Smooth muscle cell (in vitro differentiated cells): ENCODE data around the gene KRT28. TPM values are rescaled to one million over a fixed set of nuclear protein-coding genes. Genes with fewer than 3 reads are reported as not detected.

Experiments
- DNase-seq: peaks from one replicate; lab custom pipeline; 2025; ENCODE audit not compliant: unreplicated experiment; lab: John Stamatoyannopoulos, UW
- H2AFZ ChIP-seq: fragments of 200-600 bp; sonication (generic); 2 replicates; pipeline ENCODE4 v1.6.0; 2016; ENCODE audit warnings: antibody characterized with exemption, low read depth, mild to moderate bottlenecking
- H3F3A ChIP-seq: fragments of 200-600 bp; sonication (generic); 2 replicates; pipeline ENCODE4 v1.6.0; 2017; ENCODE audit warnings: antibody characterized with exemption, low read depth
- H3K27ac ChIP-seq: fragments of 200-600 bp; sonication (generic); 2 replicates; pipeline ENCODE4 v1.5.1; 2016; ENCODE audit warnings: low read depth, mild to moderate bottlenecking
- H3K27me3 ChIP-seq: fragments of 200-600 bp; sonication (generic); 2 replicates; pipeline ENCODE4 v1.6.1; 2016; ENCODE audit warnings: low read depth, mild to moderate bottlenecking
- H3K36me3 ChIP-seq: fragments of 200-600 bp; sonication (generic); 2 replicates; pipeline ENCODE4 v1.5.1; 2016; ENCODE audit warnings: low read depth
- H3K4me1 ChIP-seq: fragments of 200-600 bp; sonication (generic); 2 replicates; pipeline ENCODE4 v1.5.1; 2016; ENCODE audit warnings: low read depth
- H3K4me2 ChIP-seq: fragments of 200-600 bp; sonication (generic); 2 replicates; pipeline ENCODE4 v1.6.0; 2016; ENCODE audit warnings: mild to moderate bottlenecking
- H3K4me3 ChIP-seq: fragments of 200-600 bp; sonication (generic); 2 replicates; pipeline ENCODE4 v1.5.1; 2016; ENCODE audit warnings: mild to moderate bottlenecking
- H3K79me2 ChIP-seq: fragments of 200-600 bp; sonication (generic); 2 replicates; pipeline ENCODE4 v1.6.0; 2016; ENCODE audit warnings: low read depth, mild to moderate bottlenecking
- H3K9ac ChIP-seq: fragments of 200-600 bp; sonication (generic); 2 replicates; pipeline ENCODE4 v1.6.0; 2016; ENCODE audit warnings: low read depth
- H3K9me3 ChIP-seq: fragments of 200-600 bp; sonication (generic); replicated peaks from 2 replicates; pipeline ENCODE4 v1.5.1; 2016; ENCODE audit warnings: low read depth
- H4K20me1 ChIP-seq: fragments of 200-600 bp; sonication (generic); 2 replicates; pipeline ENCODE4 v1.6.0; 2016; ENCODE audit warnings: low read depth
- WGBS: methylation state at CpG from one replicate; pipeline ENCODE4 v1.1.7; 2016; ENCODE audit warnings: low lambda C conversion rate; 5-methylcytosine and 5-hydroxymethylcytosine counted together
- polyA plus RNA-seq: library from polyadenylated mRNA; unstranded; fragments of >200 nt; fragmentation: Nextera tagmentation; extraction: Ambion mirVana; gene quantifications from 2 replicates; pipeline ENCODE4 v1.2.1, GENCODE V29; 2016
- total RNA-seq: library from RNA; depleted of rRNA; stranded (reverse); fragments of >200 nt; gene quantifications from 2 replicates; pipeline ENCODE4 v1.2.3, GENCODE V29; 2014
- TF ChIP-seq, protein P1 (sequence below): fragments of 200-600 bp; sonication (generic); IDR thresholded peaks from 2 replicates; pipeline ENCODE4 v1.5.1; 2017; ENCODE audit warnings: borderline replicate concordance, mild to moderate bottlenecking, antibody characterized with exemption; ENCODE audit not compliant: insufficient read depth, poor library complexity, severe bottlenecking

The KRT28 gene
- not detected in 2 replicates for total RNA-seq
- polyA plus RNA-seq: not detected in 2 replicates

DNA sequence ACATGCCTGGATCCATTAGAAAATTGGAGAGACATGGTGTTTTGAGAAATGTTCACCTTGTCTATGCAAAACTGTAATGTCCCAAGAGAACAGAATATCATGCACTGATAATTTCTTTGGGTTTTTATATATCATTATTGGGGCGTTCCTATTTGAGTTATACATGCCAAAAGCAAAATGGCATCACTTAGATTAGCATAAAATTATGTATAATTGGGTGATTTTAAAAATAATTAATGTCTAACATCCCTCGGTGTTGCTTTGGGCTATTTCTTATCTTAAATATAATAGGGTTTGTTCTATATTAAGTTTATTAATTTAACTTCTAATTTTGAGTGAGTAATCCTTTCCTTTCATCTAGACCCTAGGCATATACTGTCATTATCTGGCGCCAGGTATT, at the start of gene KRT28:
Gene KRT28, minus strand, starts transcription at position 101 of the 400 bp plus-strand sequence. Its CDS starts 66 bp downstream, at position 35.
- Histone ChIP-seq H3K79me2 (no peaks in the 10 kb centered on the region), H2AFZ (no peak within 1 kb of the TSS), H3K4me1 (no peaks in the 10 kb centered on the region), H3K27me3 (peaks cover 70% of the 10 kb centered on the region), H3K4me2 (no peak within 1 kb of the TSS), H3K9ac (no peak within 1 kb of the TSS), H3K27ac (no peak within 1 kb of the TSS), H3K36me3 (no peaks in the 10 kb centered on the region), H4K20me1 (no peaks in the 10 kb centered on the region), H3F3A (no peaks in the 10 kb centered on the region), H3K9me3 (no peaks in the 10 kb centered on the region), H3K4me3 (no peak within 1 kb of the TSS)
- TF ChIP-seq, protein P1, sequence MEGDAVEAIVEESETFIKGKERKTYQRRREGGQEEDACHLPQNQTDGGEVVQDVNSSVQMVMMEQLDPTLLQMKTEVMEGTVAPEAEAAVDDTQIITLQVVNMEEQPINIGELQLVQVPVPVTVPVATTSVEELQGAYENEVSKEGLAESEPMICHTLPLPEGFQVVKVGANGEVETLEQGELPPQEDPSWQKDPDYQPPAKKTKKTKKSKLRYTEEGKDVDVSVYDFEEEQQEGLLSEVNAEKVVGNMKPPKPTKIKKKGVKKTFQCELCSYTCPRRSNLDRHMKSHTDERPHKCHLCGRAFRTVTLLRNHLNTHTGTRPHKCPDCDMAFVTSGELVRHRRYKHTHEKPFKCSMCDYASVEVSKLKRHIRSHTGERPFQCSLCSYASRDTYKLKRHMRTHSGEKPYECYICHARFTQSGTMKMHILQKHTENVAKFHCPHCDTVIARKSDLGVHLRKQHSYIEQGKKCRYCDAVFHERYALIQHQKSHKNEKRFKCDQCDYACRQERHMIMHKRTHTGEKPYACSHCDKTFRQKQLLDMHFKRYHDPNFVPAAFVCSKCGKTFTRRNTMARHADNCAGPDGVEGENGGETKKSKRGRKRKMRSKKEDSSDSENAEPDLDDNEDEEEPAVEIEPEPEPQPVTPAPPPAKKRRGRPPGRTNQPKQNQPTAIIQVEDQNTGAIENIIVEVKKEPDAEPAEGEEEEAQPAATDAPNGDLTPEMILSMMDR: no peak
- 77% methylated on average over 3 of the region's 3 CpGs for WGBS
- DNase-seq: no peak

GRCh38 chr17:40848583-40849235, 49.0 kb upstream of the KRT28 start:
- Histone ChIP-seq H3K36me3 (no peaks in the 10 kb centered on the region), H3K4me2 (no peak overlapping the region), H3K4me1 (no peaks in the 10 kb centered on the region), H3K9ac (no peak overlapping the region), H4K20me1 (no peaks in the 10 kb centered on the region), H3K9me3 (no peaks in the 10 kb centered on the region), H3K27ac (no peak overlapping the region), H3K27me3 (peaks cover 42% of the 10 kb centered on the region), H2AFZ (no peak overlapping the region), H3K4me3 (no peak overlapping the region), H3K79me2 (no peaks in the 10 kb centered on the region), H3F3A (no peaks in the 10 kb centered on the region)
- TF ChIP-seq, protein P1: no peak
- DNase-seq: no peak
- 79% methylated on average over 1 of the region's 1 CpG for WGBS

DNA sequence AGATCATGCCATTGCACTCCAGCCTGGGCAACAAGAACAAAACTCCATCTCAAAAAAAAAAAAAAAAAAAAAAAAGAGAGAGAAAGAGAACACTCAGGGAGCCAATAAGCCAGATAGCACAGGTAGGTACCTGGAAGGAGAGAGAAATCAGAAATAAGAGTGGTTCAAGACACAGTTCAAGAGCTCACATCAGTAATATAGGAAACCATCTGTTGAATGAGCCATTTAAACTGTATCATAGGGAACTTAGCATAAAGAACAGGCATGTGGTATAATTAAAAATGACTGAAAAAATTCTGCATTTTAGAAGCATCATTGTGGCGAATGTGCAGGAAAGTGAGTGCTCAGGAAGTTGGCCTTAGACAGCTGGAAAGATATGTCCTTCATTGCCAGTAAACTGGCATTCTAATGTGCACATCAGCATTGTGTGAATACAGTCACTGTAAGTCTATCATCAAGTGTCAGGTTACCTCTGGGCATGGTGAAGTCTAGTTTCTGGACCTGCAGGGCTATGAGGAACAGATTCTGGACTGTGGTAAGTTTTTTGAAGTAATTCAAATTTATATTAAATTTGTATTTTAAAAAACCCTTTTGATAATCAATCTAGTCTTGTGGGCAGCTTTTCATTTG, 46.9 kb upstream of the KRT28 start:
- peaks cover 61% of the 10 kb centered on the region for H3K27me3 ChIP-seq
- H3K4me2 ChIP-seq: no peak overlapping the region
- H3K79me2 ChIP-seq: no peaks in the 10 kb centered on the region
- 91% methylated on average over 1 of the region's 1 CpG for WGBS
- no peaks in the 10 kb centered on the region for H3F3A ChIP-seq
- TF ChIP-seq, protein P1: no peak
- H4K20me1 ChIP-seq: no peaks in the 10 kb centered on the region
- H3K4me1 ChIP-seq: no peaks in the 10 kb centered on the region
- H3K36me3 ChIP-seq: no peaks in the 10 kb centered on the region
- H3K9me3 ChIP-seq: no peaks in the 10 kb centered on the region
- no peak overlapping the region for H3K27ac ChIP-seq
- H3K4me3 ChIP-seq: no peak overlapping the region
- no peak overlapping the region for H3K9ac ChIP-seq
- no peak overlapping the region for H2AFZ ChIP-seq
- DNase-seq: no peak

DNA sequence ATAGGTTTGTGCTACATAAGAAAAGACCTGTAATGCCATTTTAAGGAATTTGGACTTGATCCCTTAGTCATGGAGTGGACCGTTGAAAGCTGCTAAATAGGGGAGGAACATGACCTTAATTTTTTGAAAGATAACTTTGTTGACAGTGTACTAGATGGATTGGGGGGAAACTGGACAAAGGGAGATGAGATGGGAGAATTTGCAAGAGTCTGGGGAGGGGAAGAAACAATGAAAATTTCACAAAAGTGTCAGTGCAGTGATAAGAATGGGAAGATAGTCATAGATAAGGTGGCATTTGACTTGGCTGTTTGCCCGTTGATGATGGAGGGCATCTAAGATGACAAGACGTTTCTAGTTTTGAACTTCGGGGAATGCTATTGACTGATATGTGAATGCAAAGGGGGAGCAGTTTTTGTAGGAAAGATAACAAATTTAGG, 44.9 kb upstream of the KRT28 start:
- Histone ChIP-seq H3K4me3 (no peak overlapping the region), H3K9ac (no peak overlapping the region), H3K27ac (no peak overlapping the region), H2AFZ (no peak overlapping the region), H3K36me3 (no peaks in the 10 kb centered on the region), H3K79me2 (no peaks in the 10 kb centered on the region), H3K4me1 (no peaks in the 10 kb centered on the region), H3F3A (no peaks in the 10 kb centered on the region), H4K20me1 (no peaks in the 10 kb centered on the region), H3K27me3 (peaks cover 71% of the 10 kb centered on the region), H3K9me3 (no peaks in the 10 kb centered on the region), H3K4me2 (no peak overlapping the region)
- TF ChIP-seq, protein P1: no peak
- no peak for DNase-seq
- WGBS: 92% methylated on average over 4 of the region's 4 CpGs
